Natural killer cell (primary cell): ENCODE data around the gene KDM5A. TPM values are rescaled to one million over a fixed set of nuclear protein-coding genes. Genes with fewer than 3 reads are reported as not detected.

Source experiments
- ATAC-seq, 3 donors: fragments of 150-1000 bp in 2 of 3; fragments of 200-7000 bp in 1 of 3; cut with Tn5 transposase; 1 replicate in 1 of 3; 2 replicates in 2 of 3; pipeline ENCODE4 v1.10.0; 2021; ENCODE audit warnings: mild to moderate bottlenecking in 2 of 3, moderate library complexity in 2 of 3
- DNase-seq, 2 donors: peaks; one replicate each; pipeline versions ENCODE4 v3.0.0 to v3.0.0-alpha.2; 2013 to 2021; ENCODE audit warnings: mixed read lengths in 1 of 2
- H3K27ac ChIP-seq: one replicate; pipeline ENCODE4 v1.5.1; 2013; ENCODE audit warnings: mild to moderate bottlenecking, low read length
- H3K27me3 ChIP-seq: one replicate; pipeline ENCODE4 v1.6.1; 2013; ENCODE audit warnings: low read length; ENCODE audit not compliant: control insufficient read depth, insufficient read depth
- H3K36me3 ChIP-seq: one replicate; pipeline ENCODE4 v1.6.1; 2013; ENCODE audit warnings: low read length; ENCODE audit not compliant: control insufficient read depth, insufficient read depth
- H3K4me1 ChIP-seq: one replicate; pipeline ENCODE4 v1.6.1; 2013; ENCODE audit warnings: low read length; ENCODE audit not compliant: control insufficient read depth, insufficient read depth
- H3K4me3 ChIP-seq: one replicate; pipeline ENCODE4 v1.5.1; 2013; ENCODE audit warnings: low read length
- H3K9me3 ChIP-seq: one replicate; pipeline ENCODE4 v1.6.1; 2013; ENCODE audit warnings: low read length; ENCODE audit not compliant: control insufficient read depth, insufficient read depth
- H3K27ac Mint-ChIP-seq, 2 donors: one replicate each; pipeline ENCODE4 v1.8.0; 2022; ENCODE audit warnings: mild to moderate bottlenecking in 2 of 2, mixed read lengths in 2 of 2, moderate library complexity in 1 of 2
- H3K27me3 Mint-ChIP-seq, 2 donors: one replicate each; pipeline ENCODE4 v1.8.0; 2022; ENCODE audit warnings: low read depth in 2 of 2, mixed read lengths in 2 of 2
- H3K36me3 Mint-ChIP-seq: one replicate; pipeline ENCODE4 v1.8.0; 2022; ENCODE audit warnings: mixed read lengths
- H3K4me1 Mint-ChIP-seq, 2 donors: one replicate each; pipeline ENCODE4 v1.8.0; 2022; ENCODE audit warnings: mixed read lengths in 2 of 2
- H3K4me3 Mint-ChIP-seq: one replicate; pipeline ENCODE4 v1.8.0; 2022; ENCODE audit warnings: mild to moderate bottlenecking, moderate library complexity, mixed read lengths
- H3K9me3 Mint-ChIP-seq, 2 donors: one replicate each; pipeline ENCODE4 v1.8.0; 2022; ENCODE audit warnings: mixed read lengths in 2 of 2
- CTCF ChIP-seq: fragments of 200-600 bp; IDR thresholded peaks from one replicate; pipeline ENCODE4 v1.8.0; 2022; ENCODE audit warnings: antibody characterized with exemption
- whole genome bisulfite sequencing: methylation state at CpG from one replicate; pipeline ENCODE4 v1.1.7; 2013; ENCODE audit warnings: missing lambda C conversion rate; ENCODE audit not compliant: insufficient coverage; 5-methylcytosine and 5-hydroxymethylcytosine counted together
- intact Hi-C: fragments of 100-400 bp; cut with micrococcal nuclease; formaldehyde crosslinking; loops from one replicate; pipeline ENCODE4 v1.14.2; 2022
- total RNA-seq, 4 donors: library from RNA; stranded (reverse); fragments of 120-200 nt in 1 of 4; gene quantifications; one replicate each; pipeline versions ENCODE4 v1.2.3 to v1.2.4, GENCODE V29; 2013 to 2022

Gene KDM5A
- total RNA-seq, 3 donors from 2014 or later (not counting 1 experiment from before 2014, with no cell fraction given), result 175 to 194 (median 184) TPM

GRCh38 chr12:254912-255311 is 134.2 kb downstream of the KDM5A start:
- 77% methylated on average over 9 of the region's 9 CpGs for WGBS

GRCh38 chr12:254039-254438 is 135.1 kb downstream of the KDM5A start:
- Mint-ChIP-seq H3K4me3 (no peak overlapping the region), H3K36me3 (no peaks in the 10 kb centered on the region), H3K9me3 (peaks cover 0 to under 1% of the 10 kb centered on the region in 2 donors), H3K27me3 (peaks cover 29 to 30% of the 10 kb centered on the region in 2 donors), H3K4me1 (no peaks in the 10 kb centered on the region), H3K27ac (no peak overlapping the region)
- no peak for ATAC-seq
- no peaks in the 10 kb centered on the region for H3K9me3 ChIP-seq
- H3K27me3 ChIP-seq, result no peaks in the 10 kb centered on the region
- intact Hi-C loops, result no loop called here
- no peaks in the 10 kb centered on the region for H3K4me1 ChIP-seq
- WGBS, result 88% methylated on average over 10 of the region's 10 CpGs
- no peak overlapping the region for H3K4me3 ChIP-seq
- H3K36me3 ChIP-seq, result no peaks in the 10 kb centered on the region
- no peak overlapping the region for H3K27ac ChIP-seq
- no peak for DNase-seq
- TF ChIP-seq CTCF, result no peak

More at GRCh38 chr12:254912-255311, 134.2 kb downstream of the KDM5A start:
- ATAC-seq (no peak), DNase-seq (no peak)
- Mint-ChIP-seq H3K4me3 (no peak overlapping the region), H3K36me3 (no peaks in the 10 kb centered on the region), H3K4me1 (no peaks in the 10 kb centered on the region), H3K27me3 (peaks cover 29 to 31% of the 10 kb centered on the region in 2 donors), H3K9me3 (no peaks in the 10 kb centered on the region), H3K27ac (no peak overlapping the region)
- Histone ChIP-seq H3K27ac (no peak overlapping the region), H3K27me3 (peaks cover 1% of the 10 kb centered on the region), H3K4me1 (no peaks in the 10 kb centered on the region), H3K4me3 (no peak overlapping the region), H3K36me3 (no peaks in the 10 kb centered on the region), H3K9me3 (no peaks in the 10 kb centered on the region)
- no peak for TF ChIP-seq CTCF
- intact Hi-C loops, result no loop called here

- Mint-ChIP-seq H3K4me1 (no peaks in the 10 kb centered on the region), H3K4me3 (no peak overlapping the region), H3K27ac (no peak overlapping the region), H3K27me3 (peaks cover 27% of the 10 kb centered on the region in 2 donors), H3K36me3 (no peaks in the 10 kb centered on the region), H3K9me3 (peaks cover 0 to 2% of the 10 kb centered on the region in 2 donors)
- no peak for TF ChIP-seq CTCF
- H3K27me3 ChIP-seq, result no peaks in the 10 kb centered on the region
- DNase-seq, result no peak
- 83% methylated on average over 12 of the region's 12 CpGs for WGBS
- H3K36me3 ChIP-seq, result no peaks in the 10 kb centered on the region
- no peak overlapping the region for H3K4me3 ChIP-seq
- no peaks in the 10 kb centered on the region for H3K4me1 ChIP-seq
- ATAC-seq, result no peak
- H3K27ac ChIP-seq, result no peak overlapping the region
- intact Hi-C loops, result no loop called here
- no peaks in the 10 kb centered on the region for H3K9me3 ChIP-seq
Observed at GRCh38 chr12:253116-253831, 135.8 kb downstream of the KDM5A start.

GRCh38 chr12:252636-253035 is 136.5 kb downstream of the KDM5A start:
- TF ChIP-seq CTCF, result no peak
- DNase-seq (no peak), ATAC-seq (no peak)
- Histone ChIP-seq H3K27ac (no peak overlapping the region), H3K9me3 (no peaks in the 10 kb centered on the region), H3K4me1 (no peaks in the 10 kb centered on the region), H3K4me3 (no peak overlapping the region), H3K27me3 (no peaks in the 10 kb centered on the region), H3K36me3 (no peaks in the 10 kb centered on the region)
- WGBS, result 38% methylated on average over 4 of the region's 5 CpGs
- H3K27ac Mint-ChIP-seq, result no peak overlapping the region
- H3K4me3 Mint-ChIP-seq, result no peak overlapping the region
- no peaks in the 10 kb centered on the region for H3K36me3 Mint-ChIP-seq
- intact Hi-C loops, result no loop called here
- peaks cover 2 to 8% of the 10 kb centered on the region in 2 donors for H3K9me3 Mint-ChIP-seq
- H3K27me3 Mint-ChIP-seq, result peaks cover 21 to 25% of the 10 kb centered on the region in 2 donors
- H3K4me1 Mint-ChIP-seq, result no peaks in the 10 kb centered on the region
